HCT116 (cell line): ENCODE measurements around the gene CATSPERB. TPM values are rescaled to one million over a fixed set of nuclear protein-coding genes. Genes with fewer than 3 reads are reported as not detected.

Experiments used
- ATAC-seq: fragments of 200-7000 bp; cut with Tn5 transposase; 2 replicates; pipeline ENCODE4 v1.9.1; 2020; ENCODE audit warnings: mild to moderate bottlenecking, moderate library complexity
- BruUV-seq: library from RNA; stranded (reverse); fragments of 400-500 nt; replicated peaks from 2 replicates; lab custom pipeline; 2021; lab: Mats Ljungman, UMichigan
- CTCF ChIA-PET: fragments of 300-600 bp; sonication (Branson Sonifier 250); formaldehyde crosslinking; loops from one replicate; lab custom pipeline; 2021; ENCODE audit warnings: antibody characterized with exemption; lab: Charles Lee
- POLR2A ChIA-PET: fragments of 300-600, 350-600 bp; sonication (Branson Sonifier 250); formaldehyde crosslinking; loops from one replicate; lab custom pipeline; 2021; ENCODE audit warnings: antibody characterized with exemption; lab: Charles Lee
- RAD21 ChIA-PET, 2 experiments: fragments of 300-600 bp; sonication (Branson Sonifier 250); formaldehyde crosslinking; loops; one replicate each; lab custom pipeline; 2023; ENCODE audit warnings: low total read pairs in 2 of 2; ENCODE audit not compliant: uncharacterized antibody in 2 of 2, unreplicated experiment in 2 of 2, low non-redundant PET in 1 of 2; lab: Charles Lee
- DNase-seq: peaks from one replicate; pipeline ENCODE4 v3.0.0-alpha.2; 2010; ENCODE audit warnings: low read depth, low spot score
- H2AFZ ChIP-seq: fragments of 200-600 bp; shearing (Covaris generic), sonication (generic); 2 replicates; pipeline ENCODE4 v1.6.1; 2017; ENCODE audit warnings: low read depth, mixed run types, mixed read lengths, antibody characterized with exemption, low read length; ENCODE audit not compliant: poor library complexity, severe bottlenecking
- H3K27ac ChIP-seq: 2 replicates; pipeline ENCODE4 v1.5.1; 2012; ENCODE audit warnings: low read depth, low read length
- H3K27me3 ChIP-seq: fragments of 200-600 bp; sonication (generic); 2 replicates; pipeline ENCODE4 v1.6.1; 2016; ENCODE audit warnings: mixed run types, low read length, mixed read lengths; ENCODE audit not compliant: insufficient read depth
- H3K36me3 ChIP-seq, 2 experiments: fragments of 200-500 bp in 1 of 2; fragments of 200-600 bp in 1 of 2; sonication (Bioruptor generic) in 1 of 2; sonication (generic) in 1 of 2; 2 replicates each; pipeline versions ENCODE4 v1.5.1 to v1.6.1; 2014 to 2016; ENCODE audit warnings: low read length in 2 of 2, inconsistent platforms in 1 of 2, mixed read lengths in 1 of 2, mixed run types in 1 of 2; ENCODE audit not compliant: insufficient read depth in 2 of 2, control insufficient read depth in 1 of 2
- H3K4me1 ChIP-seq, 2 experiments: fragments of 200-600 bp in 1 of 2; sonication (generic) in 1 of 2; 2 replicates each; pipeline versions ENCODE4 v1.5.1 to v1.6.1; 2012 to 2017; ENCODE audit warnings: low read length in 2 of 2, inconsistent platforms in 1 of 2, mild to moderate bottlenecking in 1 of 2, mixed read lengths in 1 of 2, mixed run types in 1 of 2, moderate library complexity in 1 of 2; ENCODE audit not compliant: insufficient read depth in 2 of 2, control insufficient read depth in 1 of 2
- H3K4me2 ChIP-seq: fragments of 200-600 bp; sonication (generic); 2 replicates; pipeline ENCODE4 v1.6.1; 2017; ENCODE audit warnings: mixed run types, low read length, mixed read lengths
- H3K4me3 ChIP-seq, 2 experiments: fragments of 200-600 bp in 1 of 2; sonication (generic) in 1 of 2; replicated peaks in 1 of 2; 2 replicates each; pipeline ENCODE4 v1.5.1; 2011 to 2016; ENCODE audit warnings: low read length in 2 of 2, control low read depth in 1 of 2, low read depth in 1 of 2, mild to moderate bottlenecking in 1 of 2, mixed read lengths in 1 of 2, mixed run types in 1 of 2
- H3K79me2 ChIP-seq: fragments of 200-600 bp; sonication (generic); 2 replicates; pipeline ENCODE4 v1.6.1; 2017; ENCODE audit warnings: mild to moderate bottlenecking, mixed run types, low read length, moderate library complexity, mixed read lengths; ENCODE audit not compliant: insufficient read depth
- H3K9ac ChIP-seq: fragments of 200-600 bp; sonication (generic); 2 replicates; pipeline ENCODE4 v1.6.1; 2016; ENCODE audit warnings: low read length, mixed read lengths
- H3K9me2 ChIP-seq: fragments of 200-600 bp; sonication (generic), shearing (Covaris generic); 2 replicates; pipeline ENCODE4 v1.6.1; 2017; ENCODE audit warnings: mixed run types, mild to moderate bottlenecking, moderate library complexity; ENCODE audit not compliant: insufficient read depth
- H3K9me3 ChIP-seq, 2 experiments: fragments of 200-500 bp in 1 of 2; fragments of 200-600 bp in 1 of 2; sonication (Bioruptor generic) in 1 of 2; sonication (generic) in 1 of 2; 2 replicates each; pipeline ENCODE4 v1.6.1; 2014 to 2017; ENCODE audit warnings: low read length in 2 of 2, mixed read lengths in 2 of 2, inconsistent platforms in 1 of 2, low read depth in 1 of 2, mild to moderate bottlenecking in 1 of 2, mixed run types in 1 of 2, moderate library complexity in 1 of 2; ENCODE audit not compliant: control insufficient read depth in 1 of 2, insufficient read depth in 1 of 2
- H4K20me1 ChIP-seq: fragments of 200-600 bp; sonication (generic), shearing (Covaris generic); 2 replicates; pipeline ENCODE4 v1.6.1; 2017; ENCODE audit warnings: mixed run types, mild to moderate bottlenecking, moderate library complexity; ENCODE audit not compliant: insufficient read depth
- CBX3 ChIP-seq: IDR thresholded peaks from 2 replicates; pipeline ENCODE4 v1.6.1; 2012; ENCODE audit warnings: low read depth
- CEBPB ChIP-seq: IDR thresholded peaks from 2 replicates; pipeline ENCODE4 v1.6.1; 2012; ENCODE audit warnings: low read depth
- CTCF ChIP-seq, 3 experiments: fragments of 200-600 bp in 1 of 3; sonication (generic) in 1 of 3; IDR thresholded peaks in 2 of 3; conservative IDR thresholded peaks in 1 of 3; 2 replicates each; pipeline ENCODE4 v1.5.1; 2012 to 2017; ENCODE audit warnings: low read depth in 2 of 3, low read length in 2 of 3, antibody characterized with exemption in 1 of 3, borderline replicate concordance in 1 of 3, control low read depth in 1 of 3, mild to moderate bottlenecking in 1 of 3, mixed read lengths in 1 of 3, mixed run types in 1 of 3, moderate library complexity in 1 of 3; ENCODE audit not compliant: insufficient read depth in 1 of 3
- EGR1 ChIP-seq: IDR thresholded peaks from 2 replicates; pipeline ENCODE4 v1.6.1; 2012; ENCODE audit warnings: low read depth
- ELF1 ChIP-seq: IDR thresholded peaks from 2 replicates; pipeline ENCODE4 v1.6.1; 2012; ENCODE audit warnings: low read depth, borderline replicate concordance
- EZH2 ChIP-seq: fragments of 200-600 bp; sonication (generic); IDR thresholded peaks from 2 replicates; pipeline ENCODE4 v1.6.1; 2017; ENCODE audit warnings: antibody characterized with exemption, mixed run types
- MAX ChIP-seq: IDR thresholded peaks from 2 replicates; pipeline ENCODE4 v1.6.1; 2012
- POLR2A ChIP-seq: IDR thresholded peaks from 2 replicates; pipeline ENCODE4 v1.7.0; 2011; ENCODE audit warnings: borderline replicate concordance; ENCODE audit not compliant: insufficient read depth, insufficient read length; ENCODE audit errors: extremely low read depth
- POLR2AphosphoS5 ChIP-seq: IDR thresholded peaks from 2 replicates; pipeline ENCODE4 v1.6.1; 2011; ENCODE audit warnings: mild to moderate bottlenecking, low read depth, low read length, moderate library complexity
- RAD21 ChIP-seq: IDR thresholded peaks from 2 replicates; pipeline ENCODE4 v1.6.1; 2012; ENCODE audit warnings: low read depth, mild to moderate bottlenecking
- REST ChIP-seq: IDR thresholded peaks from 2 replicates; pipeline ENCODE4 v1.6.1; 2012; ENCODE audit warnings: low read depth
- SIN3A ChIP-seq: IDR thresholded peaks from 2 replicates; pipeline ENCODE4 v1.6.1; 2012; ENCODE audit warnings: low read depth
- SP1 ChIP-seq: IDR thresholded peaks from 2 replicates; pipeline ENCODE4 v1.6.1; 2012; ENCODE audit warnings: low read depth
- SRF ChIP-seq: IDR thresholded peaks from 2 replicates; pipeline ENCODE4 v1.6.1; 2012; ENCODE audit warnings: low read depth
- TCF7L2 ChIP-seq: IDR thresholded peaks from 2 replicates; pipeline ENCODE4 v1.7.0; 2011; ENCODE audit warnings: borderline replicate concordance, inconsistent platforms; ENCODE audit not compliant: insufficient read depth, insufficient read length; ENCODE audit errors: extremely low read depth
- YY1 ChIP-seq: IDR thresholded peaks from 2 replicates; pipeline ENCODE4 v1.6.1; 2011; ENCODE audit warnings: low read length, low read depth, moderate library complexity, mild to moderate bottlenecking; ENCODE audit not compliant: insufficient replicate concordance; ENCODE audit errors: extremely low read depth
- ZBTB33 ChIP-seq: IDR thresholded peaks from 2 replicates; pipeline ENCODE4 v1.6.1; 2011; ENCODE audit warnings: mild to moderate bottlenecking, low read length, moderate library complexity; ENCODE audit not compliant: insufficient replicate concordance; ENCODE audit errors: extremely low read depth
- ZFX ChIP-seq: fragments of 450-650 bp; IDR thresholded peaks from 2 replicates; pipeline ENCODE4 v1.6.1; 2017
- intact Hi-C: fragments of 100-400 bp; cut with micrococcal nuclease; formaldehyde crosslinking; loops from 2 replicates; pipeline ENCODE4 v1.10.0; 2022
- total RNA-seq: library from RNA; stranded (reverse); gene quantifications from one replicate; pipeline ENCODE4 v1.2.1, GENCODE V29; 2021; ENCODE audit not compliant: unreplicated experiment

Gene CATSPERB
- total RNA-seq, 1 experiment from 2014 or later, result 0.74 TPM

GRCh38 chr14:91714805-91715204 lies 17.1 kb downstream of the CATSPERB start:
- Histone ChIP-seq H3K27me3 (no peaks in the 10 kb centered on the region), H3K4me1 (no peaks in the 10 kb centered on the region), H3K9ac (no peak overlapping the region), H4K20me1 (no peaks in the 10 kb centered on the region), H3K27ac (no peak overlapping the region), H2AFZ (no peak overlapping the region), H3K4me3 (no peak overlapping the region), H3K9me2 (no peaks in the 10 kb centered on the region), H3K4me2 (no peak overlapping the region), H3K36me3 (no peaks in the 10 kb centered on the region), H3K9me3 (no peaks in the 10 kb centered on the region), H3K79me2 (no peaks in the 10 kb centered on the region)
- intact Hi-C loops, result no loop called here
- POLR2A ChIA-PET, result no interaction called here
- no TSS peak for BruUV-seq
- DNase-seq (no peak), ATAC-seq (no peak)
- RAD21 ChIA-PET, result no interaction called here
- CTCF ChIA-PET, result no interaction called here
- no peak for TF ChIP-seq CTCF (IDR thresholded peaks at IDR 0.05 in 2 of 3, conservative IDR thresholded peaks at IDR 0.05 in 1 of 3; ENCODE audit: borderline replicate concordance in 1 of 3, insufficient read depth in 1 of 3, low read depth in 2 of 3, low read length in 2 of 3)
- TF ChIP-seq EGR1, result no peak
- no peak for TF ChIP-seq SP1
- TF ChIP-seq CEBPB, result no peak
- TF ChIP-seq MAX, result no peak
- TF ChIP-seq ZFX, result no peak
- TF ChIP-seq SIN3A, result no peak
- TF ChIP-seq ZBTB33, result no peak
- TF ChIP-seq RAD21, result no peak
- no peak for TF ChIP-seq YY1
- TF ChIP-seq REST, result no peak
- TF ChIP-seq TCF7L2, result no peak
- no peak for TF ChIP-seq EZH2
- TF ChIP-seq POLR2AphosphoS5, result no peak
- TF ChIP-seq ELF1, result no peak
- no peak for TF ChIP-seq POLR2A
- no peak for TF ChIP-seq CBX3
- TF ChIP-seq SRF, result no peak
- TF ChIP-seq, all 23 proteins: peak for 0
